Activated naive CD4-positive, alpha-beta T cell treated with anti-CD3 and anti-CD28 coated beads, Interleukin-2, amount 50 U/mL, for 16 hours (primary cell): ENCODE data around the gene TPX2.
A peak's percentile ranks its signal among the peaks of the same experiment; 100 is the strongest.
"Not testable (repeated sequence)": the region's sequence is repeated elsewhere in the genome, so short reads cannot be mapped to it uniquely, and the experiment has no call there.

Experiments used
- DNase-seq: peaks from one replicate; pipeline ENCODE4 v3.0.0-alpha.2; 2020

TPX2 gene

GRCh38 chr20:31816221-31816620 lies 77.1 kb downstream of the TPX2 start:
- DNase-seq, result no peak

GRCh38 chr20:31817461-31817860 lies 78.4 kb downstream of the TPX2 start:
- no peak for DNase-seq

- no peak for DNase-seq
Measured at GRCh38 chr20:31818376-31818908, 79.4 kb downstream of the TPX2 start.

- DNase-seq, result no peak
Measured at GRCh38 chr20:31819083-31819784, 80.1 kb downstream of the TPX2 start, which contains the start of gene MYLK2. MYLK2 (plus strand) TSS chr20:31819356; CDS start chr20:31819581, 225 bp downstream.

- no peak for DNase-seq
Measured at GRCh38 chr20:31820228-31820627, 81.1 kb downstream of the TPX2 start.

GRCh38 chr20:31821427-31821826 lies 82.3 kb downstream of the TPX2 start:
- DNase-seq, result no peak

GRCh38 chr20:31822421-31823330 lies 83.6 kb downstream of the TPX2 start:
- peak; percentile 73 for DNase-seq

- DNase-seq, result no peak
Measured at GRCh38 chr20:31823360-31824124, 84.5 kb downstream of the TPX2 start.

- DNase-seq, result no peak
Measured at GRCh38 chr20:31824125-31824485, 85.0 kb downstream of the TPX2 start.

- DNase-seq, result no peak
Measured at GRCh38 chr20:31824554-31825313, 85.6 kb downstream of the TPX2 start.

- DNase-seq, result no peak
Measured at GRCh38 chr20:31826074-31826473, 87.0 kb downstream of the TPX2 start.

GRCh38 chr20:31827059-31827458 lies 88.0 kb downstream of the TPX2 start:
- DNase-seq, result no peak

- DNase-seq, result not testable (repeated sequence)
Measured at GRCh38 chr20:31828016-31828415, 88.9 kb downstream of the TPX2 start.

- no peak for DNase-seq
Measured at GRCh38 chr20:31829731-31830130, 90.6 kb downstream of the TPX2 start.

- no peak for DNase-seq
Measured at GRCh38 chr20:31830406-31830981, 91.4 kb downstream of the TPX2 start.

GRCh38 chr20:31831211-31831610 lies 92.1 kb downstream of the TPX2 start:
- no peak for DNase-seq

GRCh38 chr20:31831771-31832306 lies 92.7 kb downstream of the TPX2 start:
- no peak for DNase-seq

- DNase-seq, result peak; percentile 55
Measured at GRCh38 chr20:31833130-31833930, 94.2 kb downstream of the TPX2 start.

GRCh38 chr20:31833931-31834521 lies 94.9 kb downstream of the TPX2 start:
- DNase-seq, result no peak

GRCh38 chr20:31835554-31835953 lies 96.5 kb downstream of the TPX2 start:
- DNase-seq, result no peak
